ENCODE data around the gene SORCS2.

Gene SORCS2

DNA sequence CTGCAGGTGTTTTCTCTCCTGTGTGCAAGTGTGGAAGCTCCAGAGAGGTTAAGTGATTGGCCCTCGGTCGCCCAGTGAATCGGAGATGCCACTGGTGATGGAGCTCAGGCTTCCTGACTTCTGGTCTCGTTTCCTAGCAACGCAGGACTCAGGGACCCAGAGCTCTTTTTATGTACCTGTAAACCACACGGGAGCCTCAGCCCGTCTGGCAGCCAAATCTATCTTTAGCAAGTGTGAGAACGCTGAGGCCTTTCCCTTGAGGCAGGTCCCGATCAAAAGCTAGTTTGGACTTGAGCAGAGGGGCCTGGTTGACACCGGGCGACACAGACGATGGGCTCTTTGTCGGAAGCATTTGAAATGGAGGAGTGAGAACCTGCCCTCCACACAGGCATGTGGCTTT lies 116.8 kb downstream of the SORCS2 start:
- H3K4me3 Mint-ChIP-seq, result no peak overlapping the region
- no peaks in the 10 kb centered on the region for H3K36me3 Mint-ChIP-seq (ENCODE audit: low read depth)
- no peaks in the 10 kb centered on the region for H3K9me3 Mint-ChIP-seq
- no peak overlapping the region for H3K27ac Mint-ChIP-seq
- H3K4me1 Mint-ChIP-seq (ENCODE audit: low read depth), result no peaks in the 10 kb centered on the region
- no peaks in the 10 kb centered on the region for H3K27me3 Mint-ChIP-seq (ENCODE audit: low read depth)

- Mint-ChIP-seq H3K9me3 (no peaks in the 10 kb centered on the region), H3K4me3 (no peak overlapping the region), H3K4me1 (ENCODE audit: low read depth) (no peaks in the 10 kb centered on the region), H3K27ac (no peak overlapping the region), H3K36me3 (ENCODE audit: low read depth) (no peaks in the 10 kb centered on the region), H3K27me3 (ENCODE audit: low read depth) (no peaks in the 10 kb centered on the region)
Observed at GRCh38 chr4:7309636-7310390, 117.5 kb downstream of the SORCS2 start.

DNA sequence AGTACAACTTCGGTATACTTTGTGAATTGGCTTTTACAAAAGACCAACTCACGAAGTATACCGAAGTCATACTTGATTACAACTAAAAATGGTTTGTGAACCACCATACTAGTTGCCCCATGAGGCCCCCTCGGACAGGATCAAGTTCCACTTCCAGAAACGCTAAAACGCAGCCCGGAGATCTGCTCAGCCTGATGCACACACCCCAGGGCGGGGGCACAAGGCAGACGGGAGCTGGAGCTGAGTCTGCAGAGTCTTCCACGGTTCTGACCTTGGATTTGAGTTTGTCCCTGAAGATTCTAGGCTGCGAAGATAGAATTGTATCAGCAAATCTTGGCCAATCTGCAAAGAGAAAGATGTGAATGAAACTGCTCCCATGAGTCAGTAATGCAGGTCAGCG lies 118.1 kb downstream of the SORCS2 start:
- Mint-ChIP-seq H3K27ac (no peak overlapping the region), H3K4me3 (no peak overlapping the region), H3K36me3 (ENCODE audit: low read depth) (no peaks in the 10 kb centered on the region)

DNA sequence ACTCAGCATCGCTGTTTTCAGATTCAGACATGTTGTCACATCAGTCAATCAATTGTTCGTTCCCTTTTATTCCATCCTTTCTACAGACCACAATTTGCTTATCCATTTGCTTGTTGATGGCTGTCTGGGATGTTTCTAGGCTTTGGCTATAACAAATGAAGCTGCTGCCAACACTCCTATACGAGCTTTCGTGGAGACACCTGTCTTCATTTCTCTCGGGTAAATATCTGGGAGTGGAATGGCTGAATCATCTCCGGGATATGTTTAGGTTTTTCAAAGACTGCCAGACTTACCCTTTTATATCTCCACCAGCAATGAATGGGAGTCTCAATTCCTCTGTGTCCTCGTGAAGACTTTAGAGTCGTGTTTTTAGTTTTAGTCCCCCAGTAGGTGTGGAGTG lies 118.9 kb downstream of the SORCS2 start:
- H3K9me3 Mint-ChIP-seq, result no peaks in the 10 kb centered on the region
- H3K27ac Mint-ChIP-seq, result no peak overlapping the region

More for the DNA sequence above, 118.1 kb downstream of the SORCS2 start:
- H3K9me3 Mint-ChIP-seq, result no peaks in the 10 kb centered on the region
- H3K4me1 Mint-ChIP-seq (ENCODE audit: low read depth), result no peaks in the 10 kb centered on the region
- no peaks in the 10 kb centered on the region for H3K27me3 Mint-ChIP-seq (ENCODE audit: low read depth)

DNA sequence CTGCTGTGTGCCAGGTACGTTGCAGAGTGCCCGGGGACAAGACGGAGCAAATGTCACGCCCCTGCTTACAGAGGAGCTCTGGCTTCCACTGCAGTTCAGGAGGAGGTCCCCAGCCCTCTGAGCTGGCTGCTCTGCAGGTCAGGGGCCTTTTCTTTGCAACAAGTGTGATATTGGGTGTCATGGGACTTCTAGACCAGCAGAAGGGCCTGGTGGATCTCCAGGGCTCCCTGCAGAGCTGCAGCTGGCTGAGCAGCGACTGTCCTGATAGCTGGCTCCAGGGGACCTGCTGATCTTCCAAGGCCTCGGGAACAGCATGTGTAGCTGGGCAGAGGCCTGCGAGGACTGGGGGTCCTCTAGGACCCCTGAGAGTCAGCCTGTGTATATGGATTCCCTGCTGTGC lies 120.4 kb downstream of the SORCS2 start:
- Mint-ChIP-seq H3K4me1 (ENCODE audit: low read depth) (no peaks in the 10 kb centered on the region), H3K9me3 (no peaks in the 10 kb centered on the region), H3K36me3 (ENCODE audit: low read depth) (no peaks in the 10 kb centered on the region), H3K4me3 (no peak overlapping the region), H3K27ac (no peak overlapping the region), H3K27me3 (ENCODE audit: low read depth) (no peaks in the 10 kb centered on the region)

More for the DNA sequence above, 118.9 kb downstream of the SORCS2 start:
- no peaks in the 10 kb centered on the region for H3K27me3 Mint-ChIP-seq (ENCODE audit: low read depth)
- no peaks in the 10 kb centered on the region for H3K36me3 Mint-ChIP-seq (ENCODE audit: low read depth)
- H3K4me3 Mint-ChIP-seq, result no peak overlapping the region
- H3K4me1 Mint-ChIP-seq (ENCODE audit: low read depth), result no peaks in the 10 kb centered on the region

DNA sequence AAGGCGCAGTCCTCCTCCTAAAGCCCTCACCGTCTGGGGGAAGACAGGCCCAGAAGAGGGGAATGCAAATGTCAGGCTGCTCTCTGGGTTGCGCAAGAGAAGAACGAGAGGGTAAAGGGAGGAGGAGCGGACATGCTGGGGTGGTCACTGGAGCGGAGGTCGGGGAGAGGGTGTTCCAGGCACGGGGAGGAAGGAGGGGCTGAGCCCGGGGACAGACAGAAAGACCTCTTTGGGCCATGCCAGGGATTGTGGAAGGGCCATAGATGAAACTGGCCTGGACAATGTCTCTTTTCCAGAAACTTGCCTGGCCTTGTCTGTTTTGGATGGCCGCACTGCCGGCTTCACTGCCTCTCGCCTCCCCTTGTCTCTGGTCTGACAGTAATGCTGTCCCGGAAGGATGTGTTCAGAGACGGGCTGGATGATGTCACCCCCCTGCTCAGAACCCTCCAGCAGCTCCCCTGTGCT lies 121.0 kb downstream of the SORCS2 start:
- Mint-ChIP-seq H3K4me1 (ENCODE audit: low read depth) (no peaks in the 10 kb centered on the region), H3K4me3 (no peak overlapping the region), H3K36me3 (ENCODE audit: low read depth) (no peaks in the 10 kb centered on the region)

GRCh38 chr4:7313991-7314390 lies 121.7 kb downstream of the SORCS2 start:
- Mint-ChIP-seq H3K9me3 (peaks cover 7% of the 10 kb centered on the region), H3K36me3 (ENCODE audit: low read depth) (no peaks in the 10 kb centered on the region), H3K27me3 (ENCODE audit: low read depth) (no peaks in the 10 kb centered on the region), H3K4me1 (ENCODE audit: low read depth) (no peaks in the 10 kb centered on the region), H3K27ac (no peak overlapping the region), H3K4me3 (no peak overlapping the region)

More for the DNA sequence above, 121.0 kb downstream of the SORCS2 start:
- no peak overlapping the region for H3K27ac Mint-ChIP-seq
- H3K9me3 Mint-ChIP-seq, result peaks cover under 1% of the 10 kb centered on the region
- H3K27me3 Mint-ChIP-seq (ENCODE audit: low read depth), result no peaks in the 10 kb centered on the region

GRCh38 chr4:7315286-7315685 lies 122.9 kb downstream of the SORCS2 start:
- Mint-ChIP-seq H3K4me1 (ENCODE audit: low read depth) (no peaks in the 10 kb centered on the region), H3K27ac (no peak overlapping the region), H3K27me3 (ENCODE audit: low read depth) (no peaks in the 10 kb centered on the region), H3K36me3 (ENCODE audit: low read depth) (no peaks in the 10 kb centered on the region), H3K4me3 (no peak overlapping the region), H3K9me3 (peaks cover 10% of the 10 kb centered on the region)

GRCh38 chr4:7315935-7316334 lies 123.6 kb downstream of the SORCS2 start:
- Mint-ChIP-seq H3K27ac (no peak overlapping the region), H3K4me1 (ENCODE audit: low read depth) (no peaks in the 10 kb centered on the region), H3K4me3 (no peak overlapping the region), H3K9me3 (peaks cover 12% of the 10 kb centered on the region), H3K27me3 (ENCODE audit: low read depth) (no peaks in the 10 kb centered on the region), H3K36me3 (ENCODE audit: low read depth) (no peaks in the 10 kb centered on the region)

DNA sequence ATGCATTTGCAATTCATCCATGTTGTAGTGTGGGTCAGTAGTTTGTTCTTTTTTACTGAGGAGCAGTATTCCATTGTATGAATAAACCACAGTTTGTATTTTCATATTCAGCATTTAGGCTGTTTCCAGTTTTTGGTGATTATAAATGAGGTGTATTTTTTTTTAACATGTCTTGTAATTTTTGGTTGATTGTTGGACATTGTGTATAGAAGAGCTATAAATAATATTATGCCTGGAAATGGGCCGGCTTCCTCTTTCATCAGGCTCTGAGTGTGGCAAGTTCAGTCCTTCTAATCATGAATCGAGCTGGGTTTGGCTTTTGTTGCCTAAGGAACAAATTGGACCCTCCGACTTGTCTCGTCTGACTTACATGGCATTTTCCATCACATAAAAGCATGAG lies 126.7 kb downstream of the SORCS2 start:
- Mint-ChIP-seq H3K4me3 (no peak overlapping the region), H3K4me1 (ENCODE audit: low read depth) (no peaks in the 10 kb centered on the region), H3K36me3 (ENCODE audit: low read depth) (no peaks in the 10 kb centered on the region), H3K27ac (no peak overlapping the region), H3K27me3 (ENCODE audit: low read depth) (no peaks in the 10 kb centered on the region), H3K9me3 (peaks cover 14% of the 10 kb centered on the region)

DNA sequence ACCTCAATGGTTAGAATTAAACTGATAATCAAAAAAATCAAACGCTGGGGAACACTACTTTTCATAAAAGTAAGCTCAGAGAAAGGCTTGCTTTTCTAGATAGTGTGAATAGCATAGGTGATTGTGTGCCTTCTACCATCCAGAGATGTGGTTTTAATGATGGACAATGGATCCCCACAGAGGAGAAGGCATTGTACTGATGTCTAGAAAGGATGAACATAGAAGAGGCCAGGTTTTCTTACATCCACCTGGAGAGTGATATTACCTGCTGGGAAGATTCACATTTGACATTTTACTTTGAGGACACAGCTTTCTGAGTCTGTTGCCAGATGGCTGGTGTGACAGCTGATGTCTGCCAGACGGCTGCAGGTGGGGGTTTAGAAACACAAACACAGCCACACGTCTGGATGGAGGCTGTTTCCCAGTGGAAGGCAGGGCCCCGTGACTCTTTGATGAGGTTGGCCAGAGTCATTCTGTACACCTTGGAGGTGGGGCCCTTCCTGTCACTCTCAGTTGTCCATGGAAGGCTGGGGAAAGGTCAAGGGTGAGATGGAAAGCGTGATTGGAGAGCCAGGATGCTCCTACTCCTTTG lies 128.0 kb downstream of the SORCS2 start:
- Mint-ChIP-seq H3K4me3 (no peak overlapping the region), H3K9me3 (peaks cover 14% of the 10 kb centered on the region), H3K27me3 (ENCODE audit: low read depth) (no peaks in the 10 kb centered on the region), H3K36me3 (ENCODE audit: low read depth) (no peaks in the 10 kb centered on the region), H3K4me1 (ENCODE audit: low read depth) (no peaks in the 10 kb centered on the region), H3K27ac (no peak overlapping the region)

DNA sequence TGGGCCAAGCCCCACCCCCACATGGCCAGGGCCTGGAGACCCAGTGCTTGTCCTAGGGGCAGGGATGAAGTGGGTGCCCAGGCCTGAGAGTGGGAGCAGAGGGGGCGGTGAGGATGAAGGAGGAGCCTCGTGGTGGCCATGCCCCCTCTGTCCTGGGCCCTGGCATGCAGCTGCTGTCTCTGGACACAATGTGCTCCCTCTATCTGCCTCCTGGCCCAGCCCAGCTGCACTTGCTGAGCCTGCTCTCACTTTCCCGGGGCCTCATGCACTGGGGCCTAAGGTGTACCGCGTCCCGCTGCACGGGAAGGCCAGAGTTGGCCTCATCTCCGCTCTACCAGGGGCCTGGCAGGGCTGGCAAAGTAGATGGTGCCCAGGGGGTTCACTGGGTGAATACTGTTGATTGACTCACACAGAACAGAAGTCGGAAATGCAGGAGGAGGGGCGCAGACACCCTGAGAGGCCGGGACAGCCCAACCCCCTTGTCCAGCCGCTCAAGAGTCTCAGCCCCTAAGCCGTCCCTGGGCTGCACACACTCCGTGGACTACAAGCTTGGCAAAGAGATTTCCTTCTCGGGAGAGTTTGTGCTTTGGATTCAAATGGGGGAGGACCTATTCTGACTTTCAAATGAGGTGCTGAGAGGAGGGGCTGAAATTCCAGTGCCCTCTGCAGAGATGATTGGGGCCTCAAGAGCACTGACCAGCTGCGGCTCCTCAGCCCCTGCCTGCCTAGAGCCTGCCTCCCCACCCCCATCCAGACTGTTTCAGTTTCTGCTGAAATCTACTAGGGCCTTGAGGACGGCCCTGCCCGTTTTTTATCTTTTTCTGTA lies 130.0 kb downstream of the SORCS2 start:
- Mint-ChIP-seq H3K4me1 (ENCODE audit: low read depth) (no peaks in the 10 kb centered on the region), H3K9me3 (peaks cover 14% of the 10 kb centered on the region), H3K27ac (no peak overlapping the region), H3K36me3 (ENCODE audit: low read depth) (no peaks in the 10 kb centered on the region), H3K4me3 (no peak overlapping the region), H3K27me3 (ENCODE audit: low read depth) (no peaks in the 10 kb centered on the region)

DNA sequence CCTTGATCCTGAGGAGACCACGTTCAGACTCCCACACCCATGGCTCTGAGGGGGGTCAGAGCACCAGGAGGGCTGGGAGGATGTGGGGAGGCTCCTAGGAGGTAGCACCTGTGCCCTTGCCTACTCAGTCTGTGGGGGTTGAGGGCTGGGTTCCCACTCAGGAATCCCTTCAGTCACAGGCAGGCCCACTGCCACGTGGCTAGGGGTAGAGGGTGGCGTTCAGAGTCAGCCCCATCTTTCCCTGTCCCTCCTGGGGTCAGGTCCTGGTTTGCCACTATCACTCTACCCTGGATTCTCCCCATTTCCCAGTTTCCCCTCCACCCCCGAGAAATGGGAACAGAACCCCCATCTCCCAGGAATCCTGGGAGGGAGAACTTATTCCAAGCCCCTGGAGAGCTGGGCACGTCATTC lies 131.1 kb downstream of the SORCS2 start:
- H3K27me3 Mint-ChIP-seq (ENCODE audit: low read depth), result no peaks in the 10 kb centered on the region
- H3K4me1 Mint-ChIP-seq (ENCODE audit: low read depth), result no peaks in the 10 kb centered on the region
- peaks cover 13% of the 10 kb centered on the region for H3K9me3 Mint-ChIP-seq
- no peak overlapping the region for H3K4me3 Mint-ChIP-seq
- H3K27ac Mint-ChIP-seq, result no peak overlapping the region
- H3K36me3 Mint-ChIP-seq (ENCODE audit: low read depth), result no peaks in the 10 kb centered on the region

DNA sequence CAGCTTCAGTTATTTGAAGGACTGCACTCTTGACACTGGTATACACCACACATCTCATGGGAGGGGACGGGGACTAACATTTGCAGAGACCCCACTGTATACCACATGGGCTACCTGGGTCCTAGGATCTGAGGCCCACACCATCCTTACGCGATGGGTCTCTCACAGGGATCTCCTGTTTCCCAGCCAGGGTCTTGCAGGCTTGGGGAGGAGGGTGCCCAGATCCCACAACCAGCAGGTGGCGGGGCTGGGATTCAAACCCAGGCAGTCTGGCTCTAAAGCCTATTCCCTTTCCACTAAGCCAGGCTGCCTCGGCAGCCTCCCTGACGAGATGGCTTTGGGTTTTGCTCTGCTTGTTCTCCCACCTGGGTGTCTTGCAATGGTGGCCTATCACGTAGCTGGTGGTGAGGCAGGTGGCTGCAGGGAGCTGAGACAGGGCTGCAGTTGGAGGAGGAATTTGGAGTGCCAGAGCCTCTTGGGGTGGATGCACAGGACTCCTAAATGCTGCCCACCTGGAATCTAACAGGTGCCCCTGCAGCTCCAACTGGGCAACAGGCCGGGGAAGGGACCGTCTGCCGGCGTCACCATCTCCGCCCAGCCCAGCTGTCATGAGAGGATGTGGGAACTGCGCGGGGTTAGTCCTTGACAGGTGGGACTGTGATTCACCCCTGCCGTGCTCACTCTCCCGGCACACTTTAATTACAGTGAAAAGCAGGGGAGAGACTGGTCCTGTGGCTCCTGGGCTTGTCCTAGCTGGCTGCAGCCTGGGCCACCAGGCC lies 131.7 kb downstream of the SORCS2 start:
- Mint-ChIP-seq H3K4me3 (no peak overlapping the region), H3K27ac (no peak overlapping the region), H3K27me3 (ENCODE audit: low read depth) (no peaks in the 10 kb centered on the region), H3K36me3 (ENCODE audit: low read depth) (no peaks in the 10 kb centered on the region), H3K9me3 (peaks cover 7% of the 10 kb centered on the region), H3K4me1 (ENCODE audit: low read depth) (no peaks in the 10 kb centered on the region)
